Transverse colon (tissue), 4 donors: ENCODE data around the gene AKAP6.

ENCODE experiments used
- CTCF ChIP-seq, 5 experiments: fragments of 200-600 bp in 3 of 5; fragments of 450-650 bp in 2 of 5; sonication (generic) in 3 of 5; IDR thresholded peaks; 1 replicate in 2 of 5; 2 replicates in 3 of 5; pipeline ENCODE4 v1.5.1; 2016 to 2017; ENCODE audit warnings: antibody characterized with exemption in 5 of 5, inconsistent platforms in 3 of 5, mild to moderate bottlenecking in 2 of 5, moderate library complexity in 1 of 5
- EP300 ChIP-seq: sonication (generic); formaldehyde crosslinking; IDR thresholded peaks from one replicate; pipeline ENCODE4 v1.6.1; 2017; ENCODE audit warnings: antibody characterized with exemption, low read depth
- POLR2A ChIP-seq: fragments of 450-650 bp; IDR thresholded peaks from one replicate; pipeline ENCODE4 v1.6.1; 2016; ENCODE audit warnings: antibody characterized with exemption, mild to moderate bottlenecking, moderate library complexity
- POLR2AphosphoS5 ChIP-seq, 3 donors: sonication (generic); formaldehyde crosslinking; IDR thresholded peaks; one replicate each; pipeline ENCODE4 v1.6.1; 2016; ENCODE audit warnings: antibody characterized with exemption in 3 of 3

- TF ChIP-seq CTCF (IDR thresholded peaks at IDR 0.05) (no peak), POLR2A (no peak), POLR2AphosphoS5 (IDR thresholded peaks at IDR 0.05) (no peak), EP300 (no peak)
Measured at GRCh38 chr14:32764131-32764530, 435.0 kb downstream of the AKAP6 start.
